Type B pancreatic cell (in vitro differentiated cells): ENCODE data around the gene TOM1. TPM values are rescaled to one million over a fixed set of nuclear protein-coding genes. Genes with fewer than 3 reads are reported as not detected.
"Not testable (repeated sequence)": the region's sequence is repeated elsewhere in the genome, so short reads cannot be mapped to it uniquely, and the experiment has no call there.

Experiments
- DNase-seq: peaks from one replicate; pipeline ENCODE4 v3.0.0; 2021; ENCODE audit warnings: mixed read lengths; ENCODE audit not compliant: unreplicated experiment; ENCODE audit errors: extremely low spot score
- H3K27ac Mint-ChIP-seq: 2 replicates; pipeline ENCODE4 v1.8.0; 2021; ENCODE audit warnings: mild to moderate bottlenecking, mixed read lengths
- H3K27me3 Mint-ChIP-seq: 2 replicates; pipeline ENCODE4 v1.8.0; 2021; ENCODE audit warnings: mixed read lengths
- H3K36me3 Mint-ChIP-seq: 2 replicates; pipeline ENCODE4 v1.8.0; 2021; ENCODE audit warnings: mixed read lengths
- H3K4me1 Mint-ChIP-seq: one replicate; pipeline ENCODE4 v1.8.0; 2021; ENCODE audit warnings: mixed read lengths; ENCODE audit not compliant: unreplicated experiment
- H3K4me3 Mint-ChIP-seq: 2 replicates; pipeline ENCODE4 v1.8.0; 2021; ENCODE audit warnings: mild to moderate bottlenecking, mixed read lengths
- H3K9me3 Mint-ChIP-seq: 2 replicates; pipeline ENCODE4 v1.8.0; 2021; ENCODE audit warnings: mixed read lengths
- microRNA-seq: library from miRNA; unstranded; fragments of <30 nt; microRNA quantifications from one replicate; pipeline ENCODE4, GENCODE V29; 2020
- total RNA-seq: library from RNA; stranded (reverse); gene quantifications from 2 replicates; pipeline ENCODE4 v1.2.1, GENCODE V29; 2021; ENCODE audit warnings: low replicate concordance
- TF ChIP-seq, protein P1 (sequence below): fragments of 200-600 bp; sonication (generic); conservative IDR thresholded peaks from 2 replicates; pipeline ENCODE4 v1.5.0; 2021; ENCODE audit warnings: antibody characterized with exemption, mild to moderate bottlenecking

Gene TOM1
- total RNA-seq, 1 donor from 2014 or later: 37.6 TPM

DNA sequence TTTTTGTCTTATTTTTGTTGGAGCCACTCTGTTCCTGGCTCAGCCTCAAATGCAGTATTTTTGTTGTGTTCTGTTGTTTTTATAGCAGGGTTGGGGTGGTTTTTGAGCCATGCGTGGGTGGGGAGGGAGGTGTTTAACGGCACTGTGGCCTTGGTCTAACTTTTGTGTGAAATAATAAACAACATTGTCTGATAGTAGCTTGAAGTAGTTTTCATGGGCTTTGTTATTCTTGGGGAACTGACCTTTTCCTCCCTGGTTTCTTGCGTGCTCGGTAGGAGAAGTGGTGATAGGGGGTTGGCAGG is 94.3 kb downstream of the TOM1 start:
- no peaks in the 10 kb centered on the region for H3K9me3 Mint-ChIP-seq
- H3K27ac Mint-ChIP-seq: no peak overlapping the region
- H3K4me3 Mint-ChIP-seq: no peak overlapping the region
- no peaks in the 10 kb centered on the region for H3K27me3 Mint-ChIP-seq
- TF ChIP-seq, protein P1, sequence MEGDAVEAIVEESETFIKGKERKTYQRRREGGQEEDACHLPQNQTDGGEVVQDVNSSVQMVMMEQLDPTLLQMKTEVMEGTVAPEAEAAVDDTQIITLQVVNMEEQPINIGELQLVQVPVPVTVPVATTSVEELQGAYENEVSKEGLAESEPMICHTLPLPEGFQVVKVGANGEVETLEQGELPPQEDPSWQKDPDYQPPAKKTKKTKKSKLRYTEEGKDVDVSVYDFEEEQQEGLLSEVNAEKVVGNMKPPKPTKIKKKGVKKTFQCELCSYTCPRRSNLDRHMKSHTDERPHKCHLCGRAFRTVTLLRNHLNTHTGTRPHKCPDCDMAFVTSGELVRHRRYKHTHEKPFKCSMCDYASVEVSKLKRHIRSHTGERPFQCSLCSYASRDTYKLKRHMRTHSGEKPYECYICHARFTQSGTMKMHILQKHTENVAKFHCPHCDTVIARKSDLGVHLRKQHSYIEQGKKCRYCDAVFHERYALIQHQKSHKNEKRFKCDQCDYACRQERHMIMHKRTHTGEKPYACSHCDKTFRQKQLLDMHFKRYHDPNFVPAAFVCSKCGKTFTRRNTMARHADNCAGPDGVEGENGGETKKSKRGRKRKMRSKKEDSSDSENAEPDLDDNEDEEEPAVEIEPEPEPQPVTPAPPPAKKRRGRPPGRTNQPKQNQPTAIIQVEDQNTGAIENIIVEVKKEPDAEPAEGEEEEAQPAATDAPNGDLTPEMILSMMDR: no peak
- DNase-seq: no peak
- peaks cover 15% of the 10 kb centered on the region for H3K4me1 Mint-ChIP-seq
- H3K36me3 Mint-ChIP-seq: no peaks in the 10 kb centered on the region

DNA sequence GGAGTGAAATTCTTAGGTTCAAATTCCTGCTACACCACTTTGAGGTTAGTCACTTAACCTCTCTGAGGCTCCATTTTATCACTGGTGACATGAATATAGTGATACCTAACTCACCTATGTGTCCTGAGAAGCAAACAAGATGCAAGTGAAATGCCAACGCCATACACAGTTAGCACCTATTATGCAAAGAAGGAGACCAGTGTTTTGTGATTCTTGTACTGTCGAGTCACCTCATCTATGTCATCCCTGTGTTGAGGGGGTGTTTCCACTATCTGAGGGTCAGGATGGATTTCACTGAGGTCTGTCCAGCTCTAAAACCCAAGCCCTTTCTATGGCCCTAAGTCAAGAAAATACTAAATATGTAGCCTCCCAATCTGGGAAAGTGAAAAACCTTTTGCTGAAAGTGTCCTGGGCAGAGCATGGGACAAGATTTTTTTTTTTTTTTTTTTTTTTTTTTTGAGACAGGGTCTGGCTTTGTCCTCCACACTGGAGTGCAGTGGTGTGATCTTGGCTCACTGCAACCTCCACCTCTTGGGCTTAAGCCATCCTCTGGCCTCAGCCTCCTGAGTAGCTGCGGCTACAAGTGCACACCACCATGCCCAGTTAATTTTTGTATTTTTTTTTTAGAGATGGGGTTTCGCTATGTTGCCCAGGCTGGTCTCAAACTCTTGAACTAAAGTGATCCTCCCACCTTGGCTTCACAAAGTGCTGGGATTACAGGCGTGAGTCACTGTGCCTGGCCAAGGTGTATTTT is 95.3 kb downstream of the TOM1 start:
- H3K4me1 Mint-ChIP-seq: peaks cover 22% of the 10 kb centered on the region
- no peak overlapping the region for H3K27ac Mint-ChIP-seq
- no peaks in the 10 kb centered on the region for H3K9me3 Mint-ChIP-seq

DNA sequence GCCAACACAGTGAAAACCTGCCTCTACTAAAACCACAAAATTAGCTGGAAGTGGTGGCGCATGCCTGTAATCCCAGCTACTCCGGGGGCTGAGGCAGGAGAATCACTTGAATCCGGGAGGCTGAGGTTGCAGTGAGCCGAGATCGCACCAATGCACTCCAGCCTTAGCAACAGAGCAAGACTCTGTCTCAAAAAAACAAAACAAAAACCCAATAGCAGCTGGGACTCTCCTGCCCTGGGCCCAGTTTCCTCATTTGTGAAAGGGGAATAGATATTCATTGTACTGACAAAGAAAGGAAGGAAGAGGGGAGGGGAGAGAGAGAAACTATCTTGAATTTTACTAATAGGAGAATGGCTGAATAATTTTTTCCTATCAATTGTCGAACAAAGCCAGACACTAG is 96.9 kb downstream of the TOM1 start:
- peaks cover 30% of the 10 kb centered on the region for H3K4me1 Mint-ChIP-seq
- DNase-seq, H3K27me3 Mint-ChIP-seq, H3K4me3 Mint-ChIP-seq, H3K36me3 Mint-ChIP-seq, H3K9me3 Mint-ChIP-seq, H3K27ac Mint-ChIP-seq: not testable (repeated sequence)

More for the DNA sequence above, 95.3 kb downstream of the TOM1 start:
- DNase-seq: no peak
- H3K36me3 Mint-ChIP-seq: no peaks in the 10 kb centered on the region
- TF ChIP-seq, protein P1: no peak
- no peaks in the 10 kb centered on the region for H3K27me3 Mint-ChIP-seq
- H3K4me3 Mint-ChIP-seq: no peak overlapping the region

DNA sequence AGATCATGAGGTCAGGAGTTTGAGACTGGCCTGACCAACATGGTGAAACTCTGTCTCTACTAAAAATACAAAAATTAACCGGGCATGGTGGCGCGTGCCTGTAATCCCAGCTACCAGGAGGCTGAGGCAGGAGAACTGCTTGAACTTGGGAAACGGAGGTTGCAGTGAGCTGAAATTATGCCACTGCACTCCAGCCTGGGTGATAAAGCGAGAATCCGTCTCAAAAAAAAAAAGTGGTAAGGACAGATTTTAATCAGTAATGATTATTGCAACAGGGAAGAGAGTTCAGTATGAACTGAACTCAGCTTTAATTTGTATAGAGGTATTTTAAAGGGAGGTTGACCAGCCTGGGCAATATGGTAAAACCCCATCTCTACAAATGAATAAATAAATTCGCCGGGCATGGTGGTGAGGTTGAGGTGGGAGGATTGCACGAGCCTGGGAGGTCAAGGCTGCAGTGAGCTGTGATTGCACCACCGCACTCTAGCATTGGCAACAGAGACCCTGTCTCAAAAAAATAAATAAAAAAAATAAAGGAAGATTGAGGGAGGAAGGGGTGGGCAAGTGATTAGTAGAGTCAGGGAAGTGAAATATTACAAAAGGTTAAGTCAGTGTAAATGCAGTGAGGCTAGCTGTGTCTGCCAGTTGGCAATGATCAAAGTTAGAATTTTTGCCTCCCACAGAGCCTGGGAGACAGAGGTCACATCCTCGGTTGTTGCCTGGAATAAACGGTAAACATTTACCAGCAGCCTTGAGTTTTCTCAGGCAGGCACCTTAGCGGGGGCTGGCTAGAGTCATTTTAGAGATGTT is 97.6 kb downstream of the TOM1 start:
- DNase-seq: no peak
- H3K9me3 Mint-ChIP-seq: no peaks in the 10 kb centered on the region
- no peaks in the 10 kb centered on the region for H3K27me3 Mint-ChIP-seq
- H3K27ac Mint-ChIP-seq: peak overlapping the region; percentile 21
- no peaks in the 10 kb centered on the region for H3K36me3 Mint-ChIP-seq
- peak overlapping the region; percentile 49 for H3K4me3 Mint-ChIP-seq
- peaks cover 32% of the 10 kb centered on the region for H3K4me1 Mint-ChIP-seq
- TF ChIP-seq, protein P1: no peak

Small RNAs within 50 kb of the gene (microRNA-seq; reads per million reads assigned to microRNA genes)
- 3.9 reads per million, percentile 13 among the genes with 10 or more reads in this experiment for gene MIR3909
- not detected for gene MIR6069

Other genes with a start within 250 kb of the TOM1 start
- 4.0 and 9.4 TPM in 2 replicates for gene ISX, start 233.7 kb upstream of the TOM1 start, total RNA-seq
- 18.4 and 32.7 TPM in 2 replicates for gene HMGXB4, start 42.4 kb upstream of the TOM1 start, total RNA-seq
- gene HMOX1, start 81.2 kb downstream of the TOM1 start, total RNA-seq: 4.1 and 7.7 TPM in 2 replicates
- gene MCM5, start 100.2 kb downstream of the TOM1 start, total RNA-seq: 45.5 and 98.0 TPM in 2 replicates
- 0.21 and 0.24 TPM in 2 replicates for gene RASD2, start 240.9 kb downstream of the TOM1 start, total RNA-seq